ENCODE data around the gene NCAM1.
"Not testable (repeated sequence)": the region's sequence is repeated elsewhere in the genome, so short reads cannot be mapped to it uniquely, and the experiment has no call there.

NCAM1 gene

GRCh38 chr11:113274713-113275582 is 313.7 kb downstream of the NCAM1 start:
- DNase-seq (ENCODE audit: low read depth in 2 of 2) = no peak

GRCh38 chr11:113275602-113276001 is 314.4 kb downstream of the NCAM1 start:
- DNase-seq (ENCODE audit: low read depth in 2 of 2) = no peak

GRCh38 chr11:113276466-113276865 is 315.2 kb downstream of the NCAM1 start:
- DNase-seq (ENCODE audit: low read depth in 2 of 2) = no peak

GRCh38 chr11:113277907-113278306 is 316.7 kb downstream of the NCAM1 start:
- DNase-seq (ENCODE audit: low read depth in 2 of 2) = no peak

GRCh38 chr11:113278481-113278880 is 317.3 kb downstream of the NCAM1 start:
- DNase-seq (ENCODE audit: low read depth in 2 of 2) = no peak

DNA sequence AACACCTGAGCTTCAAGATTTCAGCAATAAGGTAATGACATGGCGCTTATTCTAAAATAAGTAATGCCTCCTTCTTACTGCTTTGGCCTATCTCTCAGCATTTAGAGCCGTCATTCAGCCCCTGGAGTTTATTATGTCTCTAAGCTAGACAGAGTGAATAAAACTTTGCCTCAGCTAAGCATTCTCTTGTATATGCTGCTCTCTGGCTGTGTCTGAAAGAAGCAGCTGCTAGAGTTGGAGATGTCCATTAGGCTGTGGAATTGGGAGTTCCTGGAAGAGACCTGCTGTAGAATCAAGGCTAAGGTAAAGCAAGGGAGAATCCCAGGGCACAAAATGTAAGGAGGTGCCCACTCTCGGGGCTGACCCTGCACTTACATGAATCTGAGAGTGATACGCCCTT is 317.7 kb downstream of the NCAM1 start:
- no peak for DNase-seq (ENCODE audit: low read depth in 2 of 2)

DNA sequence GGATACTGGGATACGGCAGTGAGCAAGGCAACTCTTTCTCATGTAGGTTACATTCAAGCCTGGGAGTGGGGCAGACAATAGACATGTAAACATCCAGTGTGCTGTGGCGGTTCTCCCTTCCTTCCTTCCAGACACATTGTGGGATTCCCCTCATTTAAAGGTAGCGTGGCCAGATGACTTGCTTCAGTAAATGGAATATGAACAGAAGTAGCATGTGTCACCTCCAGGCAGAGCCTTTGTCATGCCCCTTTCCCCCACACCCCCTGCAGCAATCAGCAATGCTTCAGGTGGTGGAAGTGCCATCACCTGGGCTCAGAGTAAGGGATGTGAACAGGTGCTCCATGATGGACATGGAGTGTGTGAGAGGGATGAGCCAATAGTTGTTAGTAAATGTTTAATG is 318.4 kb downstream of the NCAM1 start:
- DNase-seq (ENCODE audit: low read depth in 2 of 2) = no peak

- DNase-seq (ENCODE audit: low read depth in 2 of 2) = no peak
Observed at GRCh38 chr11:113281052-113281725, 320.0 kb downstream of the NCAM1 start.

DNA sequence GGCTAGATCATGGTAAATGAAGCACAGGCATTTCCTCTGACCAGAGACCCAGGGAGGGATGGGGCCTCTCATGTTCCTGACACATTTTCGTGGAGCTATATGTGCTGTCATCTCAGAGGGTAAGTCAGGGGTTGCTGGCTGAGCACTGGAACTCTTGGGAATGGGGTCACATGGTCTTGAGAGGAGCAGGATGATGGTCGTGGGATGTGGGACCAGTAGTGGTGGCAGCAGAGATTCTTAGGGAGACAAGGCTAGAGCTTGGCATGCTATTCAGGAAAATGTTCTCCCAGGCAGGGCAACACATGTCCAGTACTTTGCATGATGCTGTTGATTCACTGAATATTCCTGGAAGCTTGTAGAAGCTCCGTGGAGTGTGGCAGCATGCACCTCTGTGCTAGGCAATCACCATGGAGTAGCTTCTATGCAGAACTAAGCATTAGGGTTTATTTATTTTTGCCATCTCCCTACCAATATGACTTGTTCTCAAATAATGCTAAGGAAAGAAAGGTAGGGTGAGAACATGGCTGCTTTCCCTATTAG is 321.7 kb downstream of the NCAM1 start:
- DNase-seq (ENCODE audit: low read depth in 2 of 2) = no peak

GRCh38 chr11:113283881-113284280 is 322.7 kb downstream of the NCAM1 start:
- DNase-seq (ENCODE audit: low read depth in 2 of 2) = no peak

- no peak for DNase-seq (ENCODE audit: low read depth in 2 of 2)
Observed at GRCh38 chr11:113286009-113286408, 324.8 kb downstream of the NCAM1 start.

- DNase-seq (ENCODE audit: low read depth in 2 of 2) = no peak
Observed at GRCh38 chr11:113286509-113287497, 325.6 kb downstream of the NCAM1 start.

- DNase-seq (ENCODE audit: low read depth in 2 of 2) = no peak
Observed at GRCh38 chr11:113287801-113288200, 326.6 kb downstream of the NCAM1 start.

DNA sequence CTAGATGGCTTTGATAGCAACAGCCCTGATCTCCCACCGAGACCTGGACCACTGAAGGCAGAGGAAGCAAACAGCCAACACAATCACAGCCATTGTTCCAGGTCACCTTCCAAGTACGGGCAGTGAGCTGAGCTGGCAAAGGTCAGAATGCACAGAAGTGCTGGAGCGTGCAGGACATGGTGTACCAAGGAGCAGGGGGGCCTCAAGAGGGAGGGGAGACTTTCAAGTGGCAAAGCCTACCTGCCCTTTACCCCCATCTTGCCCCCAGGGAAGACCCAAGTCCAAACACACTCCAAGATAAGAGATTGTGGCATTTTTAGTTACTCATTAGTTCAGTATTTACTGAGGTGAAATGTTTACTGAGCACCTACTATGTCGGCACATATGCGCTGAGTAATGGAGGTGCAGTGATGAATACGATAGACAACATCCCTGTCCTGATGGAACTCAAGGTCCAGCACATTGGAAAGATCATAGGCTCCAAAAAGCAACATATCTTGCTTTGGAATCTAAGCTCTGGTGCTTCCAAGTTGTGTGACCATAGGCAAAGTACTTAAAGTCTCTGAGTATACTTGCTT is 327.2 kb downstream of the NCAM1 start:
- DNase-seq (ENCODE audit: low read depth in 2 of 2) = no peak

DNA sequence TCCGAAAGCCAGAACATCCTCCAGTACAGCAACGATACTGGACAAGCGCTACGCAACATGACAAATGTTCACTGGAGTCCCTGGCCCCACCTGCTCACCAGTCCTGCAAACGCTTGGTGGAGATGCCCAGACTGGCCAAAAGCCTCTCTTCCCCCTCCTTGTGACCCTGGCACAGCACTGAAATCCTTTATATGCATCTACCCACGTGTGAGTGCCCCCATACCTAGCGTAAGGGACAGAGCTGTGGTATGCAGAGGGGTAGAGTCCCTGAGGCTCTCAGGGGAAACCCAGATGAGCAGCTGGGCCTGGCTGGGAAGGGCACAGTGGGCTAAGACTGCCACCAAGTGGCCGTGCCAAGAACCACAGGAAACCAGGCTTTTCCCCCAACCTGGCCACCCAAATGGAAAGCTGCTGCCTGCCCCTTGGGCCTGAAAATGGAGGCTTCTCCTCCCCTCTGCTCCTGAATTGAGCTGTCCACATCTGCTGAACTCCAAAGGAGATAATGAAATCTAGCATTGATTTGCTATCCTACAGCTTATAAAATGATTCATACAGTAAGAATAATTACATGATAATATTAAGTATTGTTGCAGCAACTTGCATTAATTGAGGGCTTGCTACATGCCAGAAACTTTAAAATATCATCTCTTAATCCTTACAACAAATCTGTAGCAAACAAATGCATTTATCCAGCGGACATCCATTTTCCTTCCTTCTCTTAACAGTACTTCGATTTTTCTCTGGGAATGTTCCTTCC is 328.4 kb downstream of the NCAM1 start:
- DNase-seq (ENCODE audit: low read depth in 2 of 2) = peak; percentile 45 to 58

DNA sequence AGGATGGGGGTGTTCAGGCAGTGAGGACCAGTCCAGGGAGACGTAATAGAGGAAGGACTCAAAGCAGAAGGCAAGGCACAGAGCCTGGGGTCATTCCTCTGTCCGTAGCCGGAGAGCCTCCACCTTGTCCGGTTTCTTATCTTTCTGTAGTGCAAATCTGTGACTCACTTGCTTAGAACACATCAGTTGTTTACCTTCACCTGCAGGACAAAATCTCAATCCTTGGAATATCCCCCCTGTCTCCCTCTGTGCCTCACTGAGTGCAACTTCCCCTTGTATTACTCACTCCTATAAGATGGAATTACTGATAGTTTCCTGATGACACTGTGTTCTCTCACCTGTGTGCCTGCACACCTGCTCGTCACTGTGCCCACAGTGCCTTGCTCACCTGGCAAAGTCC is 332.7 kb downstream of the NCAM1 start:
- no peak for DNase-seq (ENCODE audit: low read depth in 2 of 2)

GRCh38 chr11:113295993-113296392 is 334.8 kb downstream of the NCAM1 start:
- no peak for DNase-seq (ENCODE audit: low read depth in 2 of 2)

DNA sequence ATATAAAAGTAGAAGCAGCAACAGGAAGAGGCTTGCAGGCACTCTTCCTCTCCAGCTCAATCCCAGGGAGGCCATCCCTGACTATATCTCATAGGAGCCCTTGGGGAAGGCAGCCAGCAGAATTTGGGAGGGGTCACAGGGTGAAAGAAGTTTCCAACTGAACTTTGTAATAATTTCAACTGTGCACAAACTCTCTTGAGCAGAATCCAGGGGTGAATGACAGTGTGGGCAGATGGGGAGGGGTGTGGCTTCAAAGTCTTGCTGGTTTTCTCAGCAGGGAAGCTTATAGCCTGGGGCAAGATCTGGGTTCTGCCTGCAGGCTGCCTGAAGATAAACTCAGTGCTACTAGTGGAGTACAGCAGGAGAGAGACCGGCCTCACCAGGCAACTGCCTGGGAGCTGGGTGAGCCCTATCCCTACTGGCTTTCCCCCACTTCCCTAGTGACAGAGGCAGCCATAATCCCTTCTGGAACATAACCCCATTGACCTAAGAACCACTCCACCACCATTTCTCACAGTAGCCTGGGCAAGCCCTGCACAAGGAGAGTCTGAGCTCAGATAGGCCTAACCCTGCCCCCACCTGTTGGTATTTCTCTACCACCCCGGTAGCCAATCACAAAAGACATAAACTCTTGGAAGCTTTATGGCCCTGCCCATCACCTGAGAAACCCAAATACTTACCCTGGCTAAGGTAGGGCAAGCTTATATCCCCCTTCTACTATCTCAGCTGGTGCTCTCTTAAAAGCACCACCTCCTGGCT is 335.4 kb downstream of the NCAM1 start:
- no peak for DNase-seq (ENCODE audit: low read depth in 2 of 2)

GRCh38 chr11:113298496-113298895 is 337.3 kb downstream of the NCAM1 start:
- not testable (repeated sequence) for DNase-seq (ENCODE audit: low read depth in 2 of 2)

GRCh38 chr11:113304916-113305315 is 343.7 kb downstream of the NCAM1 start:
- no peak for DNase-seq (ENCODE audit: low read depth in 2 of 2)

Measured in stimulated activated CD4-positive, alpha-beta T cell treated with anti-CD3 and anti-CD28 coated beads, Interleukin-15, amount 100 ng/mL, for 48 hours (primary cell).